ENCODE measurements around the gene LMF1. TPM values are rescaled to one million over a fixed set of nuclear protein-coding genes. Genes with fewer than 3 reads are reported as not detected.

LMF1 gene
- polyA plus RNA-seq, 1 donor (not counting 4 experiments of a cell fraction or from before 2014, with no cell fraction given) = 3.1 TPM

DNA sequence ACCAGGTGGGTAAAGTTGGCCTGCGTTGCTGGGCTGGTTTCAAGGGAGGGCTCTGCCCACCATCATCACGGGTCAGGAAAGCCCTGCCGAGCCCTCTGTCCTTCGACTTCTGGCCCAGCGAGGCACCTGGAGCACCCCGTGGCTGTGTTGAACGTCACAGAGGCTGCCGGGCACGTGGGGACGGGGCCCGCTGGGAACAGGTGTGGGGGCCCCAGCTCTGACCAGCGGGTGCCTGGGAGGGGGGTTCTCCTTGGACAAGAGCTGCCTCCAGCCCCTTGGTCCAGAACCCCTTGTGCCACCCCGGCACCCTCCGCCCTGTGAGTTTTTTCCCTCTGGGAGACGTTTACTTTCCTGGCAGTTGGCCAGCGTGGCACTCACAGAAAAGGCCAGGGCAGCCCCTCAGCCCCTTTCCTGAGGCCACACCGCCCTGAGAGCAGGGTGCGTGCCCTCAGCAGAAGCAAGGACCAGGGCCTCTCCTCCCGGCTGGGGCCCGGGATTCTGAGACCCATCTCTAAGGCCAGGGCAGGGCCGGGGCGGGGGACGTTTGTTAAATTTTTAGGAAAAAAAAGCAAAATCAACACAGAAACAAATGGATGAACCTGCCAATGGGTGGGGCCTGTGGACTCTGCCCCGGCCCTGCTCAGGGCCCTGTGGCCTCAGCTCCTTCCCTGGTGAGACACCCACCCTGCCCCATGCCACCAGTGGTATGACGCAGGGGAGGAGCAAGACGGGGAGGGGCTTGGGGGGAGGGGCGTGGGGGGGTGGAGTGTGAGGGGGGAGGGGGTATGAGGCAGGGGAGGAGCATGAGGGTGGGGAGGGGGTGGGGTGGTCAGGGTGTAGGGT is 139.0 kb downstream of the LMF1 start:
- Histone ChIP-seq H3K9ac (ENCODE audit: control insufficient read depth, extremely low read depth, insufficient read depth, low read length) (no peak overlapping the region), H2AFZ (ENCODE audit: control insufficient read depth, low read length) (no peak overlapping the region), H3K9me3 (ENCODE audit: control insufficient read depth, low read depth, low read length) (no peaks in the 10 kb centered on the region), H3K4me3 (ENCODE audit: control insufficient read depth in 2 of 3, extremely low read depth in 1 of 3, insufficient read depth in 2 of 3, low read depth in 1 of 3, low read length in 3 of 3) (no peak overlapping the region), H3K4me2 (ENCODE audit: control insufficient read depth, extremely low read depth, insufficient read depth, low read depth, low read length) (no peak overlapping the region), H4K20me1 (ENCODE audit: control insufficient read depth, extremely low read depth, insufficient read depth, low read length) (no peaks in the 10 kb centered on the region), H3K4me1 (ENCODE audit: control insufficient read depth, extremely low read depth, insufficient read depth, low read length) (no peaks in the 10 kb centered on the region), H3K9me1 (ENCODE audit: control insufficient read depth, extremely low read depth, insufficient read depth, low read length) (no peaks in the 10 kb centered on the region), H3K27me3 (ENCODE audit: control insufficient read depth, extremely low read depth, insufficient read depth, low read length) (no peaks in the 10 kb centered on the region), H3K27ac (ENCODE audit: control insufficient read depth, insufficient read depth, low read length) (no peak overlapping the region), H3K79me2 (ENCODE audit: control insufficient read depth, insufficient read depth, low read length) (no peaks in the 10 kb centered on the region), H3K36me3 (ENCODE audit: control insufficient read depth in 2 of 2, extremely low read depth in 1 of 2, insufficient read depth in 2 of 2, low read length in 2 of 2) (no peaks in the 10 kb centered on the region)
- DNase-seq (ENCODE audit: low read depth, low spot score) = no peak
- dilution Hi-C loops (cut with MboI; ENCODE audit: extremely low pct_ligation_motif_present, low sequenced_read_pairs) = no loop called here
- FAIRE-seq = no peak
- TF ChIP-seq, protein P1, sequence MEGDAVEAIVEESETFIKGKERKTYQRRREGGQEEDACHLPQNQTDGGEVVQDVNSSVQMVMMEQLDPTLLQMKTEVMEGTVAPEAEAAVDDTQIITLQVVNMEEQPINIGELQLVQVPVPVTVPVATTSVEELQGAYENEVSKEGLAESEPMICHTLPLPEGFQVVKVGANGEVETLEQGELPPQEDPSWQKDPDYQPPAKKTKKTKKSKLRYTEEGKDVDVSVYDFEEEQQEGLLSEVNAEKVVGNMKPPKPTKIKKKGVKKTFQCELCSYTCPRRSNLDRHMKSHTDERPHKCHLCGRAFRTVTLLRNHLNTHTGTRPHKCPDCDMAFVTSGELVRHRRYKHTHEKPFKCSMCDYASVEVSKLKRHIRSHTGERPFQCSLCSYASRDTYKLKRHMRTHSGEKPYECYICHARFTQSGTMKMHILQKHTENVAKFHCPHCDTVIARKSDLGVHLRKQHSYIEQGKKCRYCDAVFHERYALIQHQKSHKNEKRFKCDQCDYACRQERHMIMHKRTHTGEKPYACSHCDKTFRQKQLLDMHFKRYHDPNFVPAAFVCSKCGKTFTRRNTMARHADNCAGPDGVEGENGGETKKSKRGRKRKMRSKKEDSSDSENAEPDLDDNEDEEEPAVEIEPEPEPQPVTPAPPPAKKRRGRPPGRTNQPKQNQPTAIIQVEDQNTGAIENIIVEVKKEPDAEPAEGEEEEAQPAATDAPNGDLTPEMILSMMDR (optimal IDR thresholded peaks at IDR 0.05 in 1 of 3, IDR thresholded peaks at IDR 0.05 in 1 of 3, conservative IDR thresholded peaks at IDR 0.05 in 1 of 3; ENCODE audit: extremely low read depth in 1 of 3, insufficient read depth in 2 of 3, low read length in 3 of 3) = no peak
- TF ChIP-seq EZH2 (IDR thresholded peaks at IDR 0.05; ENCODE audit: low read length) = no peak

DNA sequence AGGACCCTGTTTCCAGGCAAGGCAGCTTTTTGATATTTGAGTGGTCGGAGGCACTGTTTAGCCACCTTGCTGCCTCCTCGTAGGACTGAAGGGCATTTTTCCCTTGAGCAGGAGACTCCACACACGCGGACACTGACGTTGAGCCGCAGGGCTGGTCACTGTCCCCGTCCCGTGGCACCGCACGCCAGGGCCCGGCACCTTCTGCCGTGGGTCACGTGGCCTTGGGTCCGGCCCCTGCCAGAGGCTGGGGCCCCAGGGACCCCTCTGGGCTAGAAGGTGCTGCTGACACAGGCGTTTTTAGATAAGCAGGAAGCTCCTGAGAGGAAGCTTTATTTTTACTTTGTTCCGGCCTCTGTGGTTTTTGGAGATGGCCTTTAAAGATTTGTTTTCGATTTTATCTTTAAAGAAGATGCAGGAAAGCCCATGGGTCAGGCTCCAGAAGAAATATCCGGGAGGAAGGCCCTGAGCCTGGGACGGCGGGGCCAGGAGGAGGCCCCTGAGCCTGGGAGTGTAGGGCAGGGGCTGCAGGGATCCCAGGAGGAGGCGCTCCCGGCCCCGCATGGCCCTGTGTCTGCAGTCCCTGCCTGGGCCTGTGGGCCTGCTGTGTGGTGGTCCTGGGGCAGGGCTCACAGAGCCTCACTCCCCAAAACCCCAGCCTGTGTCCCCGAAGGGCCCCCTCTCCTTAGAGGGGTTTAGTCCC is 139.8 kb downstream of the LMF1 start:
- H3K9me3 ChIP-seq (ENCODE audit: control insufficient read depth, low read depth, low read length) = no peaks in the 10 kb centered on the region
- H3K9me1 ChIP-seq (ENCODE audit: control insufficient read depth, extremely low read depth, insufficient read depth, low read length) = no peaks in the 10 kb centered on the region
- no peak for TF ChIP-seq EZH2 (IDR thresholded peaks at IDR 0.05; ENCODE audit: low read length)
- TF ChIP-seq, protein P1 (optimal IDR thresholded peaks at IDR 0.05 in 1 of 3, IDR thresholded peaks at IDR 0.05 in 1 of 3, conservative IDR thresholded peaks at IDR 0.05 in 1 of 3; ENCODE audit: extremely low read depth in 1 of 3, insufficient read depth in 2 of 3, low read length in 3 of 3) = no peak
- peaks cover 1% of the 10 kb centered on the region for H3K27me3 ChIP-seq (ENCODE audit: control insufficient read depth, extremely low read depth, insufficient read depth, low read length)
- no peak overlapping the region for H3K4me3 ChIP-seq (ENCODE audit: control insufficient read depth in 2 of 3, extremely low read depth in 1 of 3, insufficient read depth in 2 of 3, low read depth in 1 of 3, low read length in 3 of 3)
- DNase-seq (ENCODE audit: low read depth, low spot score) (no peak), FAIRE-seq (no peak)
- no peaks in the 10 kb centered on the region for H3K79me2 ChIP-seq (ENCODE audit: control insufficient read depth, insufficient read depth, low read length)
- H4K20me1 ChIP-seq (ENCODE audit: control insufficient read depth, extremely low read depth, insufficient read depth, low read length) = no peaks in the 10 kb centered on the region
- no peaks in the 10 kb centered on the region for H3K36me3 ChIP-seq (ENCODE audit: control insufficient read depth in 2 of 2, extremely low read depth in 1 of 2, insufficient read depth in 2 of 2, low read length in 2 of 2)
- no peak overlapping the region for H3K27ac ChIP-seq (ENCODE audit: control insufficient read depth, insufficient read depth, low read length)
- H3K4me1 ChIP-seq (ENCODE audit: control insufficient read depth, extremely low read depth, insufficient read depth, low read length) = no peaks in the 10 kb centered on the region
- dilution Hi-C loops (cut with MboI; ENCODE audit: extremely low pct_ligation_motif_present, low sequenced_read_pairs) = no loop called here
- H3K9ac ChIP-seq (ENCODE audit: control insufficient read depth, extremely low read depth, insufficient read depth, low read length) = no peak overlapping the region
- H2AFZ ChIP-seq (ENCODE audit: control insufficient read depth, low read length) = no peak overlapping the region
- no peak overlapping the region for H3K4me2 ChIP-seq (ENCODE audit: control insufficient read depth, extremely low read depth, insufficient read depth, low read depth, low read length)

Data from keratinocyte (primary cell).